HUES48 (cell line): Measurements from ENCODE around the gene DDC.
"Not testable (repeated sequence)": the region's sequence is repeated elsewhere in the genome, so short reads cannot be mapped to it uniquely, and the experiment has no call there.

ENCODE experiments used
- H3K27ac ChIP-seq: one replicate; pipeline ENCODE4 v1.7.0; 2013; ENCODE audit warnings: low read depth, low read length, inconsistent platforms
- H3K27me3 ChIP-seq: 2 replicates; pipeline ENCODE4 v1.6.1; 2013; ENCODE audit warnings: mild to moderate bottlenecking, low read length; ENCODE audit not compliant: control insufficient read depth, insufficient read depth
- H3K36me3 ChIP-seq: 2 replicates; pipeline ENCODE4 v1.6.1; 2013; ENCODE audit warnings: low read length; ENCODE audit not compliant: control insufficient read depth, insufficient read depth
- H3K4me1 ChIP-seq: 2 replicates; pipeline ENCODE4 v1.6.1; 2013; ENCODE audit warnings: mild to moderate bottlenecking, low read length; ENCODE audit not compliant: control insufficient read depth, insufficient read depth
- H3K4me3 ChIP-seq: 2 replicates; pipeline ENCODE4 v1.5.1; 2013; ENCODE audit warnings: mild to moderate bottlenecking, low read depth, low read length
- H3K9ac ChIP-seq: 2 replicates; pipeline ENCODE4 v1.6.1; 2013; ENCODE audit warnings: mild to moderate bottlenecking, low read depth, low read length, moderate library complexity
- H3K9me3 ChIP-seq: 2 replicates; pipeline ENCODE4 v1.6.1; 2013; ENCODE audit warnings: low read length; ENCODE audit not compliant: control insufficient read depth, insufficient read depth

The DDC gene

GRCh38 chr7:50469181-50469580 is 96.0 kb downstream of the DDC start:
- no peaks in the 10 kb centered on the region for H3K4me1 ChIP-seq

GRCh38 chr7:50467817-50468610 is 97.2 kb downstream of the DDC start:
- Histone ChIP-seq H3K9me3 (no peaks in the 10 kb centered on the region), H3K4me1 (no peaks in the 10 kb centered on the region), H3K9ac (no peak overlapping the region), H3K4me3 (no peak overlapping the region), H3K27ac (no peak overlapping the region), H3K27me3 (peaks cover 13% of the 10 kb centered on the region), H3K36me3 (no peaks in the 10 kb centered on the region)

More at GRCh38 chr7:50469181-50469580, 96.0 kb downstream of the DDC start:
- Histone ChIP-seq H3K36me3 (no peaks in the 10 kb centered on the region), H3K27me3 (peaks cover 13% of the 10 kb centered on the region), H3K9me3 (no peaks in the 10 kb centered on the region), H3K27ac (no peak overlapping the region), H3K9ac (no peak overlapping the region), H3K4me3 (no peak overlapping the region)

- no peaks in the 10 kb centered on the region for H3K36me3 ChIP-seq
- no peak overlapping the region for H3K9ac ChIP-seq
- H3K27ac ChIP-seq, result no peak overlapping the region
- H3K27me3 ChIP-seq, result peaks cover 13% of the 10 kb centered on the region
- H3K4me3 ChIP-seq, result no peak overlapping the region
- H3K9me3 ChIP-seq, result no peaks in the 10 kb centered on the region
- no peaks in the 10 kb centered on the region for H3K4me1 ChIP-seq
These were observed 98.2 kb downstream of the DDC start for GRCh38 chr7:50466815-50467585.

GRCh38 chr7:50463035-50463434 is 102.2 kb downstream of the DDC start:
- Histone ChIP-seq H3K9me3 (no peaks in the 10 kb centered on the region; the same call in 1 of the 2 replicates), H3K9ac (no peak overlapping the region), H3K27me3 (peaks cover 6% of the 10 kb centered on the region; the same call in 1 of the 2 replicates), H3K4me3 (no peak overlapping the region), H3K36me3 (no peaks in the 10 kb centered on the region), H3K4me1 (no peaks in the 10 kb centered on the region), H3K27ac (no peak overlapping the region)

GRCh38 chr7:50462361-50462760 is 102.8 kb downstream of the DDC start:
- Histone ChIP-seq H3K36me3 (no peaks in the 10 kb centered on the region), H3K9me3 (no peaks in the 10 kb centered on the region; the same call in 1 of the 2 replicates), H3K9ac (no peak overlapping the region), H3K27me3 (peaks cover under 1% of the 10 kb centered on the region; the same call in 1 of the 2 replicates), H3K4me3 (no peak overlapping the region), H3K27ac (no peak overlapping the region), H3K4me1 (no peaks in the 10 kb centered on the region)

GRCh38 chr7:50461695-50462094 is 103.5 kb downstream of the DDC start:
- Histone ChIP-seq H3K9ac (no peak overlapping the region), H3K27ac (no peak overlapping the region), H3K4me3 (no peak overlapping the region), H3K9me3 (no peaks in the 10 kb centered on the region; the same call in 1 of the 2 replicates), H3K36me3 (no peaks in the 10 kb centered on the region), H3K27me3 (no peaks in the 10 kb centered on the region; the same call in 1 of the 2 replicates), H3K4me1 (no peaks in the 10 kb centered on the region)

- H3K27ac ChIP-seq, H3K4me3 ChIP-seq, H3K9ac ChIP-seq, H3K36me3 ChIP-seq, H3K9me3 ChIP-seq, H3K27me3 ChIP-seq, H3K4me1 ChIP-seq: not testable (repeated sequence)
These were observed 106.0 kb downstream of the DDC start for GRCh38 chr7:50459183-50459582.

GRCh38 chr7:50458651-50459050 is 106.6 kb downstream of the DDC start:
- not testable (repeated sequence) for H3K27ac ChIP-seq

GRCh38 chr7:50456371-50457123 is 108.7 kb downstream of the DDC start:
- Histone ChIP-seq H3K36me3 (no peaks in the 10 kb centered on the region), H3K27me3 (no peaks in the 10 kb centered on the region; the same call in 1 of the 2 replicates), H3K4me1 (no peaks in the 10 kb centered on the region), H3K4me3 (no peak overlapping the region), H3K27ac (no peak overlapping the region), H3K9me3 (no peaks in the 10 kb centered on the region; the same call in 1 of the 2 replicates), H3K9ac (no peak overlapping the region)

More at GRCh38 chr7:50458651-50459050, 106.6 kb downstream of the DDC start:
- not testable (repeated sequence) for H3K4me3 ChIP-seq, H3K27me3 ChIP-seq, H3K4me1 ChIP-seq, H3K9me3 ChIP-seq, H3K9ac ChIP-seq, H3K36me3 ChIP-seq

- H3K27me3 ChIP-seq, result no peaks in the 10 kb centered on the region; the same call in 1 of the 2 replicates
- peaks cover 3% of the 10 kb centered on the region; the same call in 1 of the 2 replicates for H3K4me1 ChIP-seq
- no peaks in the 10 kb centered on the region; the same call in 1 of the 2 replicates for H3K9me3 ChIP-seq
- no peaks in the 10 kb centered on the region for H3K36me3 ChIP-seq
- no peak overlapping the region for H3K9ac ChIP-seq
- H3K27ac ChIP-seq, result no peak overlapping the region
- H3K4me3 ChIP-seq, result no peak overlapping the region
These were observed 109.5 kb downstream of the DDC start for GRCh38 chr7:50455658-50456057.
